Right kidney (tissue), 1 donor: ENCODE data around the gene ZDHHC14.
"Not testable (repeated sequence)": the region's sequence is repeated elsewhere in the genome, so short reads cannot be mapped to it uniquely, and the experiment has no call there.

Experiments used
- DNase-seq: peaks from one replicate; pipeline ENCODE4 v3.0.0-alpha.2; 2016

The ZDHHC14 gene

GRCh38 chr6:157405986-157406385, 25.0 kb downstream of the ZDHHC14 start:
- no peak for DNase-seq

DNA sequence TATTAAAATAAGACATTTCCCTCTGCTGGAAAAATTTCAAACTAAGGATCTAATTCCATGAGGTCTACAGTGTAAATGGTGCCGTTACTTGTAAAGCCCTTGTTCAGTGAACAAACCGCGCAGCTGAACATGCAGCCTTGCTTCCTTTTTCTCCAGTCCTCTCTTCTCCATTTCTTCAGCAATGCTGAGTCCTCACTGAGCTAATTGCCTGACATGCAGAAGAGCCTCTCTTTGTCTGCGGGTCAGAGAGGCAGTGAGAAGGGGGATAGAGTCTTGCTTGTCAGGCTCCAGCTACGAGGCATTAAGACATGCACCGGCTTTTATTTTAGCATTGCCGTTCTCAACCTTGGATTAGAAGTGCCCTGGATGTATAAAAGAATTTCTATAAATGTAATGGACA, 25.7 kb downstream of the ZDHHC14 start:
- DNase-seq: no peak

DNA sequence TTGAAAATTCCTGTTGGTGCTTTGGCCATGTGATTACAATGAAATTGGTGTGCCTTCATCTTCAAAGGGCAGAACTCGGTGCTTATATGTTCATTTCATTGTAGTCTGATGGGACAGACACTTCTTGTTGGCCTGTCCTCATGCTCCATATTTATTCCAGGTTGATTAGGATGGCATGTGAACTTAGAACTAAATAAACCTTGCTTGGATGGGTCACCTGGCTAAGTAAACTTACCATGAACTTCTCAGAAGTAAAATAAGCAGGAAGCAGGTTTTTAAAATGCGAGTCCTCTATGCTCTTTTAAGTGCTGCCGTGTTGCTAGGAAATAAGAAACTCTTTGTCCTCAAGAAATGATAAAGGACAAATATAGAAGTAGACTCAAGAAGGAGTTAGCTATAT, 26.7 kb downstream of the ZDHHC14 start:
- DNase-seq: no peak

- DNase-seq: not testable (repeated sequence)
Measured at GRCh38 chr6:157408427-157408826, 27.4 kb downstream of the ZDHHC14 start.

DNA sequence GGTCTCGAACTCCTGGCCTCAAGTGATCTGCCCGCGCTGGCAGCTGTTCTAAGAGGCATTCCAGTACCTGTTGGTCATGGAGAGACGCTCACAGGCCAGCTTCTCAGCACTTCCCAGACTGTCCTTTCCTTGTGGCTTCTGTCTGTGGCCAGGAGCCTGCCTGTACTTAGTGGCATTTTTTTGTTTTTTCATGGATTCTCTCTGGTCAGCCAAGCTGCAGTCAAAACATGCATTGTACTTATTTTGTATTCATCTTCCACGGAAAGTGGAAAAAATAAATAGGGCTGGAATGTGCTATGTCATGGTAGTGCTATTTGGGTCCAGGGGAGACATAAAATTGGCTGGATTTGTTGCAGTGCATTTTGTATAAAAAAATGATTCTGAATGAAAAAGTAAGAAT, 29.1 kb downstream of the ZDHHC14 start:
- DNase-seq: no peak

DNA sequence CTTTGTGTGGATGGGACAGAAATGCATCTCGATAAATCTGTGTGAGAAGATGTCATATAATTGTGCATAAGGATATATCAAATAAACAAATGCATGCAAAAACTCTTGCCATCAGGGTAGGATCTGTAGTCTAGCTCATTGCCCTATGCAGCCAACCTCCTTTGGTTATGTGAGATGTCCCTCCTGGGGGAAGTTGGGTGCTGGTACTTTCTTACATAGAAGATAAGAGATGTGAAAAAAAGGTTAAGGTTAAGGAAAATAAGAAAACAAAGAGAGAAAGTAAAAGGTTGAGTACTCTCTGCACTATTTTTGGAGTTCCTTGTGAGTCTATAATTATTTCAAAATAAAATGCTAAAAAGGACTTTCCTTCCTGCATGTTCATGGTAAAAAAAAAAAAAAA, 30.4 kb downstream of the ZDHHC14 start:
- DNase-seq: no peak

GRCh38 chr6:157412791-157413190, 31.8 kb downstream of the ZDHHC14 start:
- no peak for DNase-seq

DNA sequence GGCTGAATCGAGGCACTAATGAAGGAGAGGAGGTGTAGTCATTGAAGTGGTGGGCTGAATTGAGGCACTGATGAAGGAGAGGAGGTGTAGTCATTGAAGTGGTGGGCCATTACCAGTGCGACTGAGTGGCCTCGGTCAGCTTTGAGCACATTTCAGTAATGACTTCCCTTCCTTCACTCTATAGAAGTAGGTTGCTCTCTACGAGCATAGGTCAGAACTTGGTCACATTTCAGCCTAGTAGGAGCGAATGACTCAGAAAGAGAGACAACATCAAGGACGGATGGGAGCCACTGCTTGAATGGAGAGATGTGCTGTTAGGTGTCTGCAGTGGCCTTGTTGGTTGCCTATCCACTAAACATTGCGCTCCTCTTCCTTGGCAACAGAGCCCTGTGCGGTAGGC, 39.5 kb downstream of the ZDHHC14 start:
- no peak for DNase-seq

GRCh38 chr6:157424491-157425020, 43.6 kb downstream of the ZDHHC14 start:
- no peak for DNase-seq

GRCh38 chr6:157427969-157428368, 47.0 kb downstream of the ZDHHC14 start:
- no peak for DNase-seq

DNA sequence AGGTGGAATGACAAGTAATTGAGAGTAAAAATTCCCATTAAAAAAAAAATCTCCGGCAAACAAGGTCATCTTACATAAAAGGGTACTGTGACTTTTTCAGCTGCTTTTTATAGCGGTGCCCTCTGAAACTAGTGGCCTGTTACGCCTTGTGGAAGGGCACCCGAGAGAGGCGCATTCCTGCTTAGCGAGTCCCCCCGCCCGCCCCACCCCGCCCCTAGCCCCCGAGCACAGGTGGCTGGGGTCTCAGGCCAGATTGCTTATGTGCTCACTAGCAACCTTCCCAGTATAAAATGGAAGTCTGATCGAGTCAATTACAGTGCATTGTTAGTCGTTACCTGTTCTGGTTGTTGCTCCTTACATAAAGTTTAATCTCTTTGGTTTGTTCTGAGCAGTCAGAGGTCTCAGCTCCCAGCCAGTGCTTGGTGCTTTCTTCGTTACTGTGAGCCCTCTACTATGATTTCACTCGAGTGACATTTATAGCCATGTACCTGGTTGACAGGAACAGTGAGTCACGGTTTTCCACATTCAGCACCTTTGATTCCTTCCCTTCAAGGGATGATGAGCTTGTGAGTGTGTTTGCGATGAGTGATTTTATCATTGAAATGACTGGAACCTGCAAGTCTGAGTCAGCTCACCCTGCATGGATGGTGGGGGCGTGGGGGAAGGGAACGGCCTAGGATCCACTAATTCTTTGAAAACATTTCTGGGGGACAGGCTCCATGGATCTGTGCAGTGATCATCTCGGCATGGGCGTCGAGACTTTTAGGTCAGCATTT, 47.6 kb downstream of the ZDHHC14 start:
- no peak for DNase-seq

GRCh38 chr6:157429248-157429647, 48.3 kb downstream of the ZDHHC14 start:
- DNase-seq: no peak

DNA sequence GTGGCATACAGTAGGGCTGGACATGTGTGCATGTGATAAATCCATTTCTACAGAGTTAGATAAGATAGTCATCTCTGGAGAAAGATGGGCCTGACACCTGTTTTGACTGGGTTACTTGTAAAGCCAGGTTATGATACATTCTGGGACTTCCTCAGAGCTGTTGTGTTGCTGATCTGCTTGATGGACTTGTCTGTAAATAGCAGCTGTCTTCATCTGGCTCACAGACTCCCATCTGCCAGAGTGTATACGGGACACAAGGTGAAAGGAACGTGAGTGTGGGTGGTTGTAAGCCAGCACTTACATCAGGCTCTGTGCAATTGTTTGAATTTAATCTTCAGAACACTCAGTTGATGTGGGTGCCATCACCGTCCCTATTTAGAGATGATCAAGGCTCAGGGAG, 49.8 kb downstream of the ZDHHC14 start:
- no peak for DNase-seq

- no peak for DNase-seq
Measured at GRCh38 chr6:157432231-157432891, 51.4 kb downstream of the ZDHHC14 start.

DNA sequence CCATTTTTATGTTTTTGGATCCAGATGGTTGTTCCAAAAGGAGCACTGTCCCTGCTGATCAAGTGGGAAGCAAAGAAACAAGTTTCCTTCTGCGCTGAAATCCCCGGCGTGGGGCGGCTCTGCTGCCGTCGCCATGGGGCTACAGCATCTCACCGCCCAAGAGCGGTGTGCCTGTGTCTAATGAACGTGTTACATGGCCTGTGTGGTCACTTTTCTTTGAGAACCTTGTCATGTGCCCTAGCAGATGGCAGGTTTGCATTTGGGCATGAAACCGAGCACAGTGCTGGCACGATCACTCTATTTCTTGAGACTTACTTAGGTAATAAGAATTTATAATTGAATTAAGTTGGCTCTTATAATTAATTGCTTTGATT, 51.9 kb downstream of the ZDHHC14 start:
- DNase-seq: peak; percentile 45

- DNase-seq: no peak
Measured at GRCh38 chr6:157433678-157434081, 52.7 kb downstream of the ZDHHC14 start.

DNA sequence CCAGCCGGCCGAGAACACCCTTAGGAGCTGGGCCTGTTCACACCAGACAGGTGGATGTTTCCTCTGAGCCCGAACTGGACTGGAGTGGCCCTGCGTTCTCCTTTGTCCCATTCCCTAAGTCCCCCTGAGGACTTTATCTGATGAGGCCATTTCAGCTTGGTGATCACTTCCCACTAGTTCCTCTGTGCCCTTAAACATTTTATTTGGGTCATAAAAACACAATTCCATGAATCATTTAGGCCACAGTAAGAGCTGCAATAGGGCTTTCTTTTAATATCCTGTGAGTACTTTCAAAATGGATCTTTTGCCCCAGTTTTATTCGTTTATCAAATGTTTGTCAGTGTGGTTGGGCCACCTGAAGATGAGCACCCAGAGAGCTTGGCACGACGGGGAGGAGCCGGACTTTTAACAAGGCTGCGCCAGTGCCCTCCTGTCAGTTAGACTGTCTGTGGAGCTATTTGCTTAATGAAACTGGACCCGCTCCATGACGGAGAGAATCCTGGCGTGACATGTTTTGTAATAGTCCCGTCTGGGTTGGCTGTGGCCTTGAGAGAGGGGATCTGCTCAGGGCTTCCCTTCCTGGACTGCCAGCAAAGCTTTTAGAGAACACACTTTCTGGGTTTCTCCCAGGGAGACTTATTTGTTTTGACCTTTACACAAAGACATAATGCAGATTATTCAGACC, 53.5 kb downstream of the ZDHHC14 start:
- DNase-seq: no peak

GRCh38 chr6:157436219-157436943, 55.4 kb downstream of the ZDHHC14 start:
- no peak for DNase-seq

DNA sequence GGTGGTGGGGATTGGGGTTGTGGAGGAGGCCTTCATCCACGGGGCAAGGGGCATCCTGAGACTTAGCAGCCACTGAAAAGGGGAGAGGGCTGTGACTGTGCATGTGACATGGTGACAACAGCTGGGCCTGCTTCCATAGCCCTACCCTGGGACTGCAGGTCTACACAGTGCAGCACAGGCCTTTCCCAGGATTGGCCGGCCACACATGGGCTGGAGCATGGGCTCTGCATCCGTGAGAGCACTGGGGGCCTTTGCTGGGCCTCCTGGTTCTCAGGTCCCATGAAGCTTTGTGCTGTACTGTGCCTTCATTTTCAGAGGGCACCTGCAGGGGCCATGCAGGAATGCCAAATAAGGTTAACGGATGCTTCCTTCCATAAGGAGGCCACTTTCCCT, 56.0 kb downstream of the ZDHHC14 start:
- DNase-seq: no peak

DNA sequence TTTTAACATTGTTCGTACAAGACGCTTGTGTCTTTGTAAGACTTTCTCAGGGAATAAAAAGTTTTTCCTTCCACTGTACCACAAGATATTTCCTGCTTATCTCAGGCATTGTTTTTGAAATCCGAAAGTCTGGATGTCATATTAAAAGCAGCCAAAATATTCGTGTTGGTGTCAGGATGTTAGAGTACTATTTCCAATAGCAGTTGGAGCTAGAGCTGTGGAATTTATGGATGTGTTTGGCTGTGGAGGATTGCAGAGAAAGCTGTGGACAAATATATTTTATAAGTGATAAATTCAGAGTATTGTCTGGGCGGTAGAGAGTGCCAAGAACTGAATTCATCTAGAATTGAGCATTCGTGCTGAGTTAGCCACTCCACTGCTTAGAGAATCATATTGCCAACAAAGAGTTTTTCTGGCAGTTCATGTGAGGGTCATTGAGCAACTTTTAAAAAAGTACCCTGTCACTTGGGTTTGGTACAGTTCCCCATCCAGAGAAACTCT, 57.7 kb downstream of the ZDHHC14 start:
- DNase-seq: no peak

DNA sequence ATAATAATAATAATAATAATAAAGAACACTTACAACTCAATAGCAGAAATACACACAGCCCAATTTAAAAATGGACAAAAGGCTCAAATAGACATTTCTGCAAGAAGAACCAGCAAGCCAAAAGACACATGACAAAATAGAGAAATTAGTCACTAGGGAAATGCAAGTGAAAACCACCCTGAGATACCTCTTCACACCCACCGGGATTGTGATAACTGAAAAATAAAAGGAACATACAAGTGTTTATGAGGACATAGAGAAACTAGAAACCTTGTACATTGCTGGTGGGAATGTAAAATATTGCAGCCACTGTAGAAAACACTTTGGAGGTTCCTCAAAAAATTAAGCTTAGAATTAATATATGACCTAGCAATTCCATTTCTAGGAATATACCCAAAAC, 59.2 kb downstream of the ZDHHC14 start:
- DNase-seq: no peak

DNA sequence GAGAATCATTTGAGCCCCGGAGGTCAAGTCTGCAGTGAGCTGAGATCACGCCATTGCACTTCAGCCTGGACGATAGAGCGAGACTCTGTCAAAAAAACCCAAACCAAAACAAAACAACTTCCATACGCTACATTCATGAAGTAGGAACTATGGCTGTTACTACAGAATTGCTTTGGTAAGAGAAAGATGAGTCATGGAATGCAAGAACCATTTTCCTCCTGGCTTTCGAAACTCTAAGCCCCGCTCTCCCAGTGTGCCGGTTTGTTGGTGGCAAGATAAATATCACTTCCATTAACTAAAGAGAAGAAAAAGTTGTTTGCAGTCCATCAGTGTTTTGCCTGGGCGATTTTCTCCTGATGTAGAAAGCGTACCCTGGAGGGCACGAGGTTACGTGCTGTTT, 61.3 kb downstream of the ZDHHC14 start:
- DNase-seq: no peak
